ENCODE data around the gene CFHR3.
"Not testable (repeated sequence)": the region's sequence is repeated elsewhere in the genome, so short reads cannot be mapped to it uniquely, and the experiment has no call there.

The CFHR3 gene

DNA sequence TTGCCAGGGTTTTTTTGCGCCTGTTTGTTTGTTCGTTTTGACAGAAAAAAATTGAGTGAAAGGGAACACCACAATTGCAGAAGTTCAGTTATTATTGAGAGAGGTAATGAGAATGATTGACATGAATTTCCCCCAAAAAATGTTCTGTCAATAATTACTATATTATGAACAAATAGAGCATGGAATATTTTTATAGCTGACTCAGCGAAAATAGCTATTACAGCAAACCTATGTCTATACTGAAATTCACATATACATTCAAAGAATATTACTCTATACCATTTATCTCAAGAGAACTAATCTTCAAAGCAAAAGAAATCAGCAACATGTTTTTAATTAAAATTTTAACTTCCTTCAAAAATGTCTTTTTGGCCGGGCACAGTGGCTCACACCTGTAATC, 4.8 kb upstream of the CFHR3 start:
- not testable (repeated sequence) for H3K36me3 ChIP-seq (ENCODE audit: control insufficient read depth in 1 of 2, insufficient read depth in 2 of 2, low read depth in 1 of 2, low read length in 2 of 2); H4K8ac ChIP-seq (ENCODE audit: low read length); H3K4me2 ChIP-seq (ENCODE audit: low read length, poor library complexity, severe bottlenecking); H2BK12ac ChIP-seq (ENCODE audit: low read length in 2 of 2); H4K91ac ChIP-seq (ENCODE audit: low read length); H3K23ac ChIP-seq (ENCODE audit: low read length in 2 of 2); H2BK120ac ChIP-seq (ENCODE audit: low read depth, low read length); H3K9ac ChIP-seq (ENCODE audit: low read length); H3K18ac ChIP-seq (ENCODE audit: low read depth in 1 of 2, low read length in 2 of 2); H3K4me1 ChIP-seq (ENCODE audit: control insufficient read depth, insufficient read depth, low read depth, low read length); H3K27me3 ChIP-seq (ENCODE audit: control insufficient read depth in 1 of 2, insufficient read depth in 1 of 2, low read length in 2 of 2); H2AFZ ChIP-seq (ENCODE audit: low read depth, low read length); H3K9me3 ChIP-seq (ENCODE audit: control insufficient read depth, low read length); H3K4me3 ChIP-seq (ENCODE audit: insufficient read depth in 1 of 2, low read depth in 1 of 2, low read length in 2 of 2); H3K27ac ChIP-seq (ENCODE audit: low read length, poor library complexity, severe bottlenecking); H2BK5ac ChIP-seq (ENCODE audit: low read depth, low read length, poor library complexity, severe bottlenecking); H3K79me1 ChIP-seq (replicated peaks; ENCODE audit: low read length, poor library complexity, severe bottlenecking); H2AK5ac ChIP-seq (ENCODE audit: low read length, severe bottlenecking); H3K4ac ChIP-seq (ENCODE audit: low read depth in 1 of 2, low read length in 2 of 2); DNase-seq; H2BK15ac ChIP-seq (ENCODE audit: low read depth, poor library complexity, severe bottlenecking); H3K14ac ChIP-seq (ENCODE audit: low read length in 2 of 2)
- 84% methylated on average over 2 of the region's 4 CpGs for WGBS

DNA sequence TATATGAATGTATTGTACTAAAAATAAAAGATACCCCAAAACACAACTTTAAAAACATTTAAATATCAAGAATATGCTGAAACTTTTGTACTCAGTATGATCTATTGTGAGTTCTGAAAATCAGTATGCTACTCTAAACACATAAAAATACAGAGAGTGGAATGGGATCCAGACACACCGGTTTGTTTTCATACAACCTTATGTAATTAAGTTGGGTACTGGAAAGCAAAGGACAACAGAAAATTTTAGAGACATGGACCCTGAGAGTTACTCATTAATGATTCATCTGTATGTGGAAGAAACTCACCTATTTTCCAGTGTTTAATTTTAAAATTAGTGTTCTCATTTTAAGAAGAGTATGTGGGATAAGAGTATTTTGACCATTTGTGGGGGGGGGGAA, 927 bp upstream of the CFHR3 start:
- no peaks in the 10 kb centered on the region for H3K9me3 ChIP-seq (ENCODE audit: control insufficient read depth, low read length)
- no peak overlapping the region for H3K14ac ChIP-seq (ENCODE audit: low read length in 2 of 2)
- no peak overlapping the region for H3K27ac ChIP-seq (ENCODE audit: low read length, poor library complexity, severe bottlenecking)
- no peaks in the 10 kb centered on the region for H3K79me1 ChIP-seq (replicated peaks; ENCODE audit: low read length, poor library complexity, severe bottlenecking)
- H4K8ac ChIP-seq (ENCODE audit: low read length), result no peak overlapping the region
- no peak overlapping the region for H3K9ac ChIP-seq (ENCODE audit: low read length)
- H3K4me3 ChIP-seq (ENCODE audit: insufficient read depth in 1 of 2, low read depth in 1 of 2, low read length in 2 of 2), result no peak overlapping the region
- H2AK5ac ChIP-seq (ENCODE audit: low read length, severe bottlenecking), result no peak overlapping the region
- no peaks in the 10 kb centered on the region for H3K36me3 ChIP-seq (ENCODE audit: control insufficient read depth in 1 of 2, insufficient read depth in 2 of 2, low read depth in 1 of 2, low read length in 2 of 2)
- no peak overlapping the region for H2BK5ac ChIP-seq (ENCODE audit: low read depth, low read length, poor library complexity, severe bottlenecking)
- no peak overlapping the region for H2BK120ac ChIP-seq (ENCODE audit: low read depth, low read length)
- H3K4me2 ChIP-seq (ENCODE audit: low read length, poor library complexity, severe bottlenecking), result no peak overlapping the region
- H2BK15ac ChIP-seq (ENCODE audit: low read depth, poor library complexity, severe bottlenecking), result no peak overlapping the region
- no peak overlapping the region for H3K18ac ChIP-seq (ENCODE audit: low read depth in 1 of 2, low read length in 2 of 2)
- H3K4ac ChIP-seq (ENCODE audit: low read depth in 1 of 2, low read length in 2 of 2), result no peak overlapping the region
- H3K23ac ChIP-seq (ENCODE audit: low read length in 2 of 2), result no peak overlapping the region
- no peaks in the 10 kb centered on the region for H3K4me1 ChIP-seq (ENCODE audit: control insufficient read depth, insufficient read depth, low read depth, low read length)
- no peak overlapping the region for H4K91ac ChIP-seq (ENCODE audit: low read length)
- no peak overlapping the region for H2AFZ ChIP-seq (ENCODE audit: low read depth, low read length)
- WGBS, result no CpG with 5 or more reads among the region's 1 CpG
- DNase-seq, result no peak
- no peaks in the 10 kb centered on the region for H3K27me3 ChIP-seq (ENCODE audit: control insufficient read depth in 1 of 2, insufficient read depth in 1 of 2, low read length in 2 of 2)
- H2BK12ac ChIP-seq (ENCODE audit: low read length in 2 of 2), result no peak overlapping the region

DNA sequence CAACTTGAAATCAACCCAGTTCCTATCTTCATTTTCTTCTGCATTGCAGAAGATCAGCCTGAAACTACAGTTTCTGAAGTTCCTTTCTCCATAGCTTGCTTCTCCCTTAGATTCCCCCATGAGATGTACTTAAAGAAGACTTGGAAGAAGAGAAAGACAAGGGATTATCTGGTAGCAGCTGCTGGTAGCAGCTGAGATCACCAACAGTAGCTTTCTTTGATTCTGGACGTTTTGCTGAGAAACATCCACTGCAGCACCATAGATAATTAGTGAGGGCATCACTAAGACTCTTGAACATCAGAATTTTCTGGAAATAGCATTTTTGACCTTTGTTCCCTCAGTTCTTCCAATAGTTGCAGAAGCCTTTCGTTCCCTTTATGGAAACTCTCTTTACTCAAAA, 465 bp upstream of the CFHR3 start:
- Histone ChIP-seq H3K4me1 (ENCODE audit: control insufficient read depth, insufficient read depth, low read depth, low read length) (no peaks in the 10 kb centered on the region), H3K36me3 (ENCODE audit: control insufficient read depth in 1 of 2, insufficient read depth in 2 of 2, low read depth in 1 of 2, low read length in 2 of 2) (no peaks in the 10 kb centered on the region), H3K4me3 (ENCODE audit: insufficient read depth in 1 of 2, low read depth in 1 of 2, low read length in 2 of 2) (no peak overlapping the region), H3K27me3 (ENCODE audit: control insufficient read depth in 1 of 2, insufficient read depth in 1 of 2, low read length in 2 of 2) (no peaks in the 10 kb centered on the region), H3K9me3 (ENCODE audit: control insufficient read depth, low read length) (no peaks in the 10 kb centered on the region), H4K8ac (ENCODE audit: low read length) (no peak overlapping the region), H3K9ac (ENCODE audit: low read length) (no peak overlapping the region), H2AK5ac (ENCODE audit: low read length, severe bottlenecking) (no peak overlapping the region), H3K14ac (ENCODE audit: low read length in 2 of 2) (no peak overlapping the region), H2BK15ac (ENCODE audit: low read depth, poor library complexity, severe bottlenecking) (no peak overlapping the region), H2BK5ac (ENCODE audit: low read depth, low read length, poor library complexity, severe bottlenecking) (no peak overlapping the region), H2BK12ac (ENCODE audit: low read length in 2 of 2) (no peak overlapping the region), H2AFZ (ENCODE audit: low read depth, low read length) (no peak overlapping the region), H2BK120ac (ENCODE audit: low read depth, low read length) (no peak overlapping the region), H4K91ac (ENCODE audit: low read length) (no peak overlapping the region), H3K23ac (ENCODE audit: low read length in 2 of 2) (no peak overlapping the region), H3K4ac (ENCODE audit: low read depth in 1 of 2, low read length in 2 of 2) (no peak overlapping the region), H3K27ac (ENCODE audit: low read length, poor library complexity, severe bottlenecking) (no peak overlapping the region), H3K4me2 (ENCODE audit: low read length, poor library complexity, severe bottlenecking) (no peak overlapping the region), H3K18ac (ENCODE audit: low read depth in 1 of 2, low read length in 2 of 2) (no peak overlapping the region), H3K79me1 (replicated peaks; ENCODE audit: low read length, poor library complexity, severe bottlenecking) (no peaks in the 10 kb centered on the region)
- no peak for DNase-seq
- 71% methylated on average over 1 of the region's 2 CpGs for WGBS

DNA sequence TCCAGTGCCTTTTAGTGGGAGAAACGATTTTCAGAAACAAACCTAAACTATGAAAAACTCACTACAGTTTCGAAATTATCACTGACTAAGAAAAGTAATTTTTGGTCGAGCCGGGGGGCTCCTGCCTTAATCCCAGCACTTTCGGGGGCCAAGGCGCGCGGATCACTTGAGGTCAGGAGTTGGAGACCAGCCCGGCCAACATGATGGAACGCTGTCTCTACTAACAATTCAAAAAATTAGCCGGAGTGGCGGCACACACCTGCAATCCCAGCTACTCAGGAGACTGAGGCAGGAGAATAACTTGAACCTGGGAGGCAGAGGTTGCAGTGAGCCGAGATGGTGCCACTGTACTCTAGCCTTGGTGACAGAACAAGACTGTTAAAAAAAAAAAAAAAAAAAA, 3.0 kb downstream of the CFHR3 start:
- H3K23ac ChIP-seq (ENCODE audit: low read length in 2 of 2), result no peak overlapping the region
- DNase-seq, result no peak

More for the DNA sequence above, 3.0 kb downstream of the CFHR3 start:
- H2BK12ac ChIP-seq (ENCODE audit: low read length in 2 of 2), result no peak overlapping the region
- no peak overlapping the region for H3K14ac ChIP-seq (ENCODE audit: low read length in 2 of 2)
- H3K27me3 ChIP-seq (ENCODE audit: control insufficient read depth in 1 of 2, insufficient read depth in 1 of 2, low read length in 2 of 2), result no peaks in the 10 kb centered on the region
- H3K79me1 ChIP-seq (replicated peaks; ENCODE audit: low read length, poor library complexity, severe bottlenecking), result no peaks in the 10 kb centered on the region
- no peak overlapping the region for H3K9ac ChIP-seq (ENCODE audit: low read length)
- H3K4ac ChIP-seq (ENCODE audit: low read depth in 1 of 2, low read length in 2 of 2), result no peak overlapping the region
- no peak overlapping the region for H4K91ac ChIP-seq (ENCODE audit: low read length)
- WGBS, result 90% methylated on average over 11 of the region's 13 CpGs
- H2BK120ac ChIP-seq (ENCODE audit: low read depth, low read length), result no peak overlapping the region
- H2BK15ac ChIP-seq (ENCODE audit: low read depth, poor library complexity, severe bottlenecking), result no peak overlapping the region
- no peaks in the 10 kb centered on the region for H3K36me3 ChIP-seq (ENCODE audit: control insufficient read depth in 1 of 2, insufficient read depth in 2 of 2, low read depth in 1 of 2, low read length in 2 of 2)
- no peak overlapping the region for H3K4me3 ChIP-seq (ENCODE audit: insufficient read depth in 1 of 2, low read depth in 1 of 2, low read length in 2 of 2)
- no peak overlapping the region for H2BK5ac ChIP-seq (ENCODE audit: low read depth, low read length, poor library complexity, severe bottlenecking)
- no peak overlapping the region for H3K18ac ChIP-seq (ENCODE audit: low read depth in 1 of 2, low read length in 2 of 2)
- no peaks in the 10 kb centered on the region for H3K9me3 ChIP-seq (ENCODE audit: control insufficient read depth, low read length)
- no peak overlapping the region for H2AFZ ChIP-seq (ENCODE audit: low read depth, low read length)
- no peak overlapping the region for H4K8ac ChIP-seq (ENCODE audit: low read length)
- no peak overlapping the region for H2AK5ac ChIP-seq (ENCODE audit: low read length, severe bottlenecking)
- H3K4me2 ChIP-seq (ENCODE audit: low read length, poor library complexity, severe bottlenecking), result no peak overlapping the region
- no peaks in the 10 kb centered on the region for H3K4me1 ChIP-seq (ENCODE audit: control insufficient read depth, insufficient read depth, low read depth, low read length)
- no peak overlapping the region for H3K27ac ChIP-seq (ENCODE audit: low read length, poor library complexity, severe bottlenecking)

Data from mesenchymal stem cell (in vitro differentiated cells and primary cell).